ENCODE measurements around the gene FSD1L. TPM values are rescaled to one million over a fixed set of nuclear protein-coding genes. Genes with fewer than 3 reads are reported as not detected.

FSD1L gene
- 1 to 10 TPM; 5.5 to 8.7 TPM for total RNA-seq
- long read RNA-seq, donor 1, partial matches to known transcripts, result 0 of 1 reads
- long read RNA-seq, donor 1, other reads (novel, unspliced or antisense), result 1 of 1 reads
- long read RNA-seq, donor 2, partial matches to known transcripts, result 1 of 4 reads
- long read RNA-seq, donor 2, other reads (novel, unspliced or antisense), result 3 of 4 reads

DNA sequence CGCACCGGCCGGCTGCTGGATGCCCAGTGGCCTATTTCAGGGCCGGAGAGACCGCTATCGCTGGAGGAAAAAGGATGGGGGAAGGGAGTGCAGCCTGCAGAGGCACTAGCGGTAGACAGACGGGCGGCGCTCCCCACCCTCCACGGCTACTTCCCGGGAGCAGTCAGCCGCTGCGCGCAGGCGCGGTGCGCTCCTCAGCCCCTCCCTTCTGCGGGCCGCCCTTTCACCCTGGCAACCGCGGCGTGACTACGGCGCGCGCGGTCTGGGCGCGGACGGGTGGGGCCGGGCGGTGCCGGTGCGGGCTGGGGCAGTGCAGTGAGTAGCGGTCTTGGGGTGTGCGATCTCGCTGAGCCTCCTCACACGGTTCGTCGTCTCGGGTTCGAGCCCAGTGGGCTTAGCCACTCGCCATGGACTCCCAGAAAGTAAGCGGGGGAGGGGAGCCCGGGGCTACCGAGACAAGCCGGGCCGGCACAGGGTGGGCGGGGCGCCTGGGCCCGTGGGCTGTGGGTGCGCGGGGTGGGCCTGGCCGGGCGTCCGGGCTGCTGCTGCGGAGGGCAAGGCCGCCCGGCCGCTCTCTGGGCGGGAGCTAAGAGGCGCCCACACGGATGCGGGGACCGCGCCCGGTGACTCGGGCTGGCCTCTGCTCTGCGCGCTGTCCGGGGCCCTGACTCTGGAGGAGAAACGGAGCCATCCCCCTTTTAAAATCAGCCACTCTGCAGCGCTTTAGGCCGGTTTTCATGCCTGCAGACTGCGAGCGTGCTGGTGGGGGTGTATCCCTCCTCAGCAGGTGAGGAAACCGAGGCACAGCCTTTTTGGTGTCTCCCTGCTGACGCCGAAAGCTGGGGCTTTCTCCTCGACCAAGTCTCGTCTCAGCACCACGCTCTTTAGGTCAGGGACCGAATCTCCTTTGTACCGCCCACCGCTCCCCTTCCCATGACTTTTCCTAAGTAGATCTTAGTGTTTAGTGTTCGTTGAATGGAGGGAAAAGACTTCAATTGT, at the start of gene FSD1L:
TSS of gene FSD1L (plus strand) at position 221 of the 999 bp plus-strand sequence. CDS start at position 408, 187 bp downstream.
- intact Hi-C loops (cut with DNase I), result no loop called here
- peak; percentile 97 for DNase-seq (ENCODE audit: low spot score)

DNA sequence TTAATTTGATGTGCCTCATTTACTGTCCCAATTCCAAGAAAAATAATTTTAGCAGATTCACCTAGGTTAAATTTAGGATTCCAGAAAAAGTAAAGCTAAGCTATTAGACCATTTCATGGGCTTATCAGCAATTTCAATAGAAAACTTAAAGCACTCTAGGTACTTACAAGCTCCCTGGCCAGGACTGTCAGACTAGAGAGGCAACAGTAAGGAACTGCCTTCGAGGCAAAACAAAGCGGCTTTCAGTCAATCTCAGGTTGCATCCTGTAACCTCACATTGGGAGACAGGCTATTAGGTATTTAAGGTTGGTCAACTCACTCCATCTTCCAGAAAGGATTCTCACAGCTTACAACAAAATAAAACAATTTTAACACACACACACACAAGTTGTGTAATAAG, 48.7 kb upstream of the FSD1L start:
- intact Hi-C loops (cut with DNase I), result no loop called here
- no peak for DNase-seq (ENCODE audit: low spot score)

- intact Hi-C loops (cut with DNase I), result no loop called here
- DNase-seq (ENCODE audit: low spot score), result no peak
Measured at GRCh38 chr9:105401651-105402050, 46.2 kb upstream of the FSD1L start.

DNA sequence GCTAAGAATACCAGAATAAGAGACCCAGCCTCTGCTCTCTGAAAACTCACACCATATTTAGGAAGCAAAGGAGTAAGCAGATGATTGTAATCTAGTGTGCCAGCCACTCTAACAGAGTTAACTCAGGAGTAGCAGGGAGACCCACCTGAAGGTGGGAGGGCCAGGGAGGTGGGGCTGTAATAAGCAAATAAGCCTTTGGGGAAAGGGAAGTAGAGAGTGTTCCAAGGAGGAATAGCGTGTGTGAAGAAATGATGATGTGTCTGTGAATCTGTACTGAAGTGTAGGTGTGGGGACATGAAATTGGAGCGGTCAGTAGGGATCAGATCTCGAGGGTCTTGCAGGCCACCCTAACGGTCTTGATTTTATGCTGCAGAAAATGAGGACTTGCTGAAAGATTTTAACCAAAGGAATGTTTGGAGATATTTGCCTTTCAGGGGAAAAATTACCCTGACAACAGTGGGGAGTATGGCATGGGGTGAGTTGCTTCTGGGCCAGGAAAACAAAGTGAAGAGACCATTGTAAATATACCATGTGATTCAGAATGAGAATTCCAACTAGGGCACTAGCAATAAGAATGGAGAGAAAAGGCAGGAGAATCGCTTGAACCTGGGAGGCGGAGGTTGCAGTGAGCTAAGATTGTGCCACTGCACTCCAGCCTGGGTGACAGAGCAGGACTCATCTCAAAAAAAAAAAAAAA, 44.1 kb upstream of the FSD1L start:
- intact Hi-C loops (cut with DNase I), result no loop called here
- no peak for DNase-seq (ENCODE audit: low spot score)

GRCh38 chr9:105405514-105406131, 42.2 kb upstream of the FSD1L start:
- intact Hi-C loops (cut with DNase I), result no loop called here
- no peak for DNase-seq (ENCODE audit: low spot score)

- intact Hi-C loops (cut with DNase I), result no loop called here
Measured at GRCh38 chr9:105406369-105406768, 41.5 kb upstream of the FSD1L start.

GRCh38 chr9:105413525-105413924, 34.3 kb upstream of the FSD1L start:
- intact Hi-C loops (cut with DNase I), result loop anchor here (5.0 to 10.0 kb wide), 4 partner anchors 249 to 579 kb away; partner anchors contain the start of gene ABCA1 (in 1 of the 2)
- DNase-seq (ENCODE audit: low spot score), result no peak

More at GRCh38 chr9:105406369-105406768, 41.5 kb upstream of the FSD1L start:
- DNase-seq (ENCODE audit: low spot score), result no peak

GRCh38 chr9:105414947-105415661, 32.7 kb upstream of the FSD1L start:
- DNase-seq (ENCODE audit: low spot score), result no peak
- intact Hi-C loops (cut with DNase I), result loop anchor here (5.0 to 10.0 kb wide), 4 partner anchors 250 to 580 kb away; partner anchors contain the start of gene ABCA1 (in 1 of the 2)

GRCh38 chr9:105415662-105415980, 32.2 kb upstream of the FSD1L start:
- intact Hi-C loops (cut with DNase I), result loop anchor here (10.0 kb wide), 3 partner anchors 251 to 581 kb away; partner anchors contain the start of gene ABCA1 (in 1 of the 2)
- DNase-seq (ENCODE audit: low spot score), result no peak

DNA sequence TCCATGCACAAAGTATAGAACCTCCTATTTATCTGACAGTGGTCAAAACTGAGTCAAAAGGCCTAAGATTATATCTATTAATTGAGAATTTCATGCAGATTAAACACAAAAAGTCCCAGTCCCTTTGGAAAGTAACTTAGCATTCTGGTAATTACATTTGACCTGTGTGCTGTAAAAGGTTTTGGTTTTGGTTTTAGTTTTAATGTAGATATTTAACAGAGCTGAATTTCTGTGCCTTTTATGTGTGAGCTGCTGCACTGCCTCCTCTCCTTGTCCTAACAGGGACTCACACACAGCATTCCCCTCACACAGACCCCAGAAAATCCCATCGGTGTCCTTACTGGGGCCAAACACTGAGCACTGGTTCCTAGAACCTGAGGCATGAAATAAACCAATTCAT, 31.0 kb upstream of the FSD1L start:
- intact Hi-C loops (cut with DNase I), result loop anchor here (2.0 to 10.0 kb wide), 4 partner anchors 252 to 582 kb away; partner anchors contain the start of gene ABCA1 (in 1 of the 2)
- no peak for DNase-seq (ENCODE audit: low spot score)

GRCh38 chr9:105418588-105419500, 29.0 kb upstream of the FSD1L start:
- no peak for DNase-seq (ENCODE audit: low spot score)
- intact Hi-C loops (cut with DNase I), result loop anchor here (10.0 kb wide), 3 partner anchors 254 to 584 kb away; partner anchors contain the start of gene ABCA1 (in 1 of the 2)

DNA sequence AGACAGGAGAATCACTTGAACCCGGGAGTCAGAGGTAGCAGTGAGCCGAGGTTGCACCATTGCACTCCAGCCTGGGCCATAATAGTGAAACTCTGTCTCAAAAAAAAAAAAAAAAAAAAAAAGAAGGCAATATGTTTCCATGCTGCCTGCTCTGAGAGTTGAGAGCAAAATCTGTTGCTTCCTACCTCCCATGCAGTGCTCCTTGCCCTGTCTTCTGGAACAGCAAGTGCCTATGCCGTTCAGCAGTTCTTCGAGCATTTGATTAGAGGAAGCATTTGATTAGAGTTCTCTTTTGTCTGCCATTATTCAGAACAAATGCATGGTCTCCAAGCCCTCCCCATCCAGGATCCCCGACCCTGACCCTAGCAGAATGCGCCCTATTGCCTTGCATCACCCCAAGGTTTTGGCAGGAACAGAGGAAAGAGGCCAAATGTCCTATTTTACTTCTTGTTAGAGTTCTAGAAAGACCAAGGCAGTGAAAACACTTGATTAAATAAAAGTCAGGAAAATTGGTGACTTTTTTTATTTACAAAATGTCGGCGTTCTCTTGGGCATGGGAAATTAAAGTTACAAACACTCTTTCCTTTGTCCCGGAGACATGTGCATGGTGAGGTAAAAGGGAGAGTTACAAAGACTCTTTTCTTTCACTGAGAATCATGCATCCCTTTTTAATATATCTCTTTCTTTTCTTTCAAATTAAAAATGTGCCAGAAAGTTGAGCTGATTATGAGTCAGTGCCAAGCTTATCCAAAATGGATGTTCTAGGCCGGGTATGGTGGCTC, 27.8 kb upstream of the FSD1L start:
- no peak for DNase-seq (ENCODE audit: low spot score)

GRCh38 chr9:105421154-105421553, 26.7 kb upstream of the FSD1L start:
- intact Hi-C loops (cut with DNase I), result no loop called here
- no peak for DNase-seq (ENCODE audit: low spot score)

More for the DNA sequence above, 27.8 kb upstream of the FSD1L start:
- intact Hi-C loops (cut with DNase I), result loop anchor here (10.0 kb wide), 3 partner anchors 255 to 585 kb away; partner anchors contain the start of gene ABCA1 (in 1 of the 2)

DNA sequence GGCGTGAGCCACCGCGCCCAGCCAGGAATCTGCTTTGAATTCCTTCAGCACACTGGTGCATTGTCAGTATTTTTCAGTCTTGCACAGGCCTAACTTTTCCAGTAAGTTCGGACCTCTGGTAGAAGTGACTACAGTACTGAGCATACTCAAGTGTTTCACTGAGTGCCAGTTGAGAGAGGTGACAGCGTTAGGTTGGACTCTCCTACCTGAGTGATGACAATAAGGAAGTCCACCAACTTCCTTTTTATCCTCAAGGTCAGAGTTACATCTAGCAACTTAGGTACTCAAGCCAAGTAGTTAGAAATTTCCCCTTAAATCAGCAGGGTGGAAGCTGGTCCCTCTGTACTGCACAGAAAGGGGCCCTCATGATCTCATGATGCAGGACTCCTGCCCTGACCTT, 26.0 kb upstream of the FSD1L start:
- DNase-seq (ENCODE audit: low spot score), result no peak
- intact Hi-C loops (cut with DNase I), result no loop called here

GRCh38 chr9:105425816-105426433, 21.9 kb upstream of the FSD1L start:
- intact Hi-C loops (cut with DNase I), result no loop called here
- DNase-seq (ENCODE audit: low spot score), result no peak

GRCh38 chr9:105426657-105427056, 21.2 kb upstream of the FSD1L start:
- DNase-seq (ENCODE audit: low spot score), result no peak
- intact Hi-C loops (cut with DNase I), result no loop called here
